PC-3 (cell line): ENCODE results near the gene PRICKLE4. TPM values are rescaled to one million over a fixed set of nuclear protein-coding genes. Genes with fewer than 3 reads are reported as not detected.

Experiments
- ATAC-seq: fragments of 200-7000 bp; cut with Tn5 transposase; 2 replicates; pipeline ENCODE4 v1.9.1; 2020; ENCODE audit warnings: mild to moderate bottlenecking, moderate library complexity
- BruUV-seq: library from RNA; stranded (reverse); fragments of 400-500 nt; replicated peaks from 2 replicates; lab custom pipeline; 2021; lab: Mats Ljungman, UMichigan
- CTCF ChIA-PET: fragments of 300-600 bp; sonication (Branson Sonifier 250); formaldehyde crosslinking; loops from one replicate; lab custom pipeline; 2022; ENCODE audit warnings: antibody characterized with exemption; lab: Charles Lee
- POLR2A ChIA-PET: fragments of 300-600 bp; sonication (Branson Sonifier 250); formaldehyde crosslinking; loops from one replicate; lab custom pipeline; 2022; ENCODE audit warnings: antibody characterized with exemption; ENCODE audit not compliant: unreplicated experiment; lab: Charles Lee
- DNase-seq: peaks from one replicate; pipeline ENCODE4 v3.0.0-alpha.2; 2015
- H2AFZ ChIP-seq: fragments of 300-600 bp; sonication (generic); 2 replicates; pipeline ENCODE4 v1.6.0; 2016; ENCODE audit warnings: antibody characterized with exemption, low read length
- H3F3A ChIP-seq: fragments of 300-600 bp; sonication (generic); one replicate; pipeline ENCODE4 v1.6.0; 2017; ENCODE audit warnings: antibody characterized with exemption, low read length, control low read depth, mild to moderate bottlenecking; ENCODE audit not compliant: unreplicated experiment
- H3K27ac ChIP-seq: fragments of 300-600 bp; sonication (generic); 2 replicates; pipeline ENCODE4 v1.5.1; 2016; ENCODE audit warnings: mild to moderate bottlenecking, low read length
- H3K27me3 ChIP-seq: fragments of 300-600 bp; sonication (generic); 2 replicates; pipeline ENCODE4 v1.6.1; 2016; ENCODE audit warnings: low read length, mixed read lengths
- H3K36me3 ChIP-seq: fragments of 300-600 bp; sonication (generic); 2 replicates; pipeline ENCODE4 v1.6.1; 2016; ENCODE audit warnings: low read depth, mixed run types, low read length, mixed read lengths
- H3K4me1 ChIP-seq: fragments of 300-600 bp; sonication (generic); 2 replicates; pipeline ENCODE4 v1.5.1; 2016; ENCODE audit warnings: low read length; ENCODE audit not compliant: insufficient read depth
- H3K4me2 ChIP-seq: fragments of 300-600 bp; sonication (generic); 2 replicates; pipeline ENCODE4 v1.6.0; 2016; ENCODE audit warnings: low read length
- H3K4me3 ChIP-seq: fragments of 300-600 bp; sonication (generic); 2 replicates; pipeline ENCODE4 v1.5.1; 2016; ENCODE audit warnings: mild to moderate bottlenecking, low read length, mixed read lengths
- H3K79me2 ChIP-seq: fragments of 300-600 bp; sonication (generic); 2 replicates; pipeline ENCODE4 v1.6.1; 2017; ENCODE audit warnings: low read length, mixed read lengths
- H3K9ac ChIP-seq: fragments of 300-600 bp; sonication (generic); 2 replicates; pipeline ENCODE4 v1.6.0; 2016; ENCODE audit warnings: mild to moderate bottlenecking, low read length
- H3K9me2 ChIP-seq: fragments of 300-600 bp; sonication (generic); replicated peaks from 2 replicates; pipeline ENCODE4 v1.6.1; 2016; ENCODE audit warnings: mixed run types, low read length, mixed read lengths
- H3K9me3 ChIP-seq: fragments of 300-600 bp; sonication (generic); 2 replicates; pipeline ENCODE4 v1.6.1; 2016; ENCODE audit warnings: low read length, mixed read lengths
- H4K20me1 ChIP-seq: fragments of 300-600 bp; sonication (generic); 2 replicates; pipeline ENCODE4 v1.6.1; 2016; ENCODE audit warnings: low read length, mixed read lengths
- CTCF ChIP-seq: fragments of 300-600 bp; sonication (generic); conservative IDR thresholded peaks from 2 replicates; pipeline ENCODE4 v1.5.1; 2017; ENCODE audit warnings: antibody characterized with exemption, low read depth, mild to moderate bottlenecking, low read length
- EZH2 ChIP-seq: fragments of 300-600 bp; sonication (generic); IDR thresholded peaks from one replicate; pipeline ENCODE4 v1.6.1; 2017; ENCODE audit warnings: antibody characterized with exemption, mild to moderate bottlenecking, low read length; ENCODE audit not compliant: unreplicated experiment
- EZH2phosphoT487 ChIP-seq: fragments of 300-600 bp; sonication (generic); IDR thresholded peaks from 2 replicates; pipeline ENCODE4 v1.6.1; 2018; ENCODE audit warnings: mild to moderate bottlenecking, antibody characterized with exemption, low read length, borderline replicate concordance
- intact Hi-C: fragments of 100-400 bp; cut with micrococcal nuclease; formaldehyde crosslinking; loops from 2 replicates; pipeline ENCODE4 v1.9.0; 2023
- total RNA-seq: library from RNA; depleted of rRNA; stranded (reverse); fragments of >200 nt; gene quantifications from 2 replicates; pipeline ENCODE4 v1.2.3, GENCODE V29; 2014

The PRICKLE4 gene
- total RNA-seq, 1 experiment from 2014 or later: 0.26 TPM

- POLR2A ChIA-PET: no interaction called here
- H4K20me1 ChIP-seq: no peaks in the 10 kb centered on the region
- ATAC-seq: no peak
- CTCF ChIA-PET: interaction anchor here (0.5 kb wide), 1 partner anchor 272 kb away, joined by 5 read pairs; no protein-coding TSS in a partner anchor
- no peak overlapping the region for H3K4me3 ChIP-seq
- no peak overlapping the region for H3K27ac ChIP-seq
- no peak overlapping the region for H3K9ac ChIP-seq
- H2AFZ ChIP-seq: no peak overlapping the region
- H3K4me2 ChIP-seq: no peak overlapping the region
- no peaks in the 10 kb centered on the region for H3K36me3 ChIP-seq
- H3K4me1 ChIP-seq: peaks cover 25% of the 10 kb centered on the region
- no peaks in the 10 kb centered on the region for H3K27me3 ChIP-seq
- H3F3A ChIP-seq: no peaks in the 10 kb centered on the region
- intact Hi-C loops: no loop called here
- no peak for DNase-seq
- no TSS peak for BruUV-seq
- no peaks in the 10 kb centered on the region for H3K9me2 ChIP-seq
- no peak for TF ChIP-seq EZH2
- TF ChIP-seq EZH2phosphoT487: no peak
- TF ChIP-seq CTCF: no peak
- no peaks in the 10 kb centered on the region for H3K79me2 ChIP-seq
- no peaks in the 10 kb centered on the region for H3K9me3 ChIP-seq
Measured at GRCh38 chr6:41736800-41737555, 43.6 kb upstream of the PRICKLE4 start.

GRCh38 chr6:41737591-41738130 lies 42.9 kb upstream of the PRICKLE4 start:
- Histone ChIP-seq H3K79me2 (no peaks in the 10 kb centered on the region), H3K36me3 (no peaks in the 10 kb centered on the region), H3K9me3 (no peaks in the 10 kb centered on the region), H3K9me2 (no peaks in the 10 kb centered on the region), H4K20me1 (no peaks in the 10 kb centered on the region), H3K9ac (no peak overlapping the region), H3K4me3 (no peak overlapping the region), H3K27me3 (no peaks in the 10 kb centered on the region), H3K4me1 (peaks cover 28% of the 10 kb centered on the region), H3F3A (no peaks in the 10 kb centered on the region), H3K27ac (no peak overlapping the region), H3K4me2 (no peak overlapping the region), H2AFZ (no peak overlapping the region)
- TF ChIP-seq CTCF: no peak
- no peak for TF ChIP-seq EZH2phosphoT487
- no peak for TF ChIP-seq EZH2
- DNase-seq: no peak
- ATAC-seq: no peak
- ChIA-PET POLR2A (no interaction called here), CTCF (no interaction called here)
- intact Hi-C loops: no loop called here
- BruUV-seq: no TSS peak

GRCh38 chr6:41739041-41739440 lies 41.5 kb upstream of the PRICKLE4 start:
- H3K27ac ChIP-seq: no peak overlapping the region
- H3F3A ChIP-seq: no peaks in the 10 kb centered on the region
- no peak overlapping the region for H3K9ac ChIP-seq
- no peak for DNase-seq
- H3K9me3 ChIP-seq: no peaks in the 10 kb centered on the region
- H3K36me3 ChIP-seq: no peaks in the 10 kb centered on the region
- H2AFZ ChIP-seq: no peak overlapping the region
- POLR2A ChIA-PET: no interaction called here
- no peaks in the 10 kb centered on the region for H4K20me1 ChIP-seq
- H3K4me1 ChIP-seq: peaks cover 20% of the 10 kb centered on the region
- H3K4me3 ChIP-seq: no peak overlapping the region
- intact Hi-C loops: no loop called here
- no TSS peak for BruUV-seq
- TF ChIP-seq EZH2 (no peak), CTCF (no peak), EZH2phosphoT487 (no peak)
- CTCF ChIA-PET: no interaction called here
- H3K27me3 ChIP-seq: no peaks in the 10 kb centered on the region
- ATAC-seq: no peak
- H3K4me2 ChIP-seq: no peak overlapping the region
- H3K9me2 ChIP-seq: no peaks in the 10 kb centered on the region
- H3K79me2 ChIP-seq: no peaks in the 10 kb centered on the region
